ENCODE measurements around the gene SNTG2.

SNTG2 gene

GRCh38 chr2:1238598-1239138, 288.0 kb downstream of the SNTG2 start:
- Histone ChIP-seq H3K36me3 (ENCODE audit: control insufficient read depth, low read length) (no peaks in the 10 kb centered on the region), H4K20me1 (ENCODE audit: control insufficient read depth, insufficient read depth, low read depth, low read length) (no peaks in the 10 kb centered on the region), H3K4me1 (ENCODE audit: control insufficient read depth, low read length) (no peaks in the 10 kb centered on the region), H3K79me2 (ENCODE audit: control insufficient read depth, low read length) (no peaks in the 10 kb centered on the region), H3K27ac (ENCODE audit: low read depth, low read length) (no peak overlapping the region), H3K27me3 (ENCODE audit: control insufficient read depth, low read length) (no peaks in the 10 kb centered on the region), H3F3A (ENCODE audit: control insufficient read depth, insufficient read depth) (no peaks in the 10 kb centered on the region), H3K9me3 (ENCODE audit: control insufficient read depth, insufficient read depth, low read length) (peaks cover 4% of the 10 kb centered on the region; the same call in 1 of the 2 replicates), H3K4me3 (ENCODE audit: low read length) (no peak overlapping the region), H3K9me2 (replicated peaks; ENCODE audit: control insufficient read depth, low read length) (no peaks in the 10 kb centered on the region), H3K4me2 (ENCODE audit: low read length) (no peak overlapping the region)
- TF ChIP-seq EZH2phosphoT487 (IDR thresholded peaks at IDR 0.05; ENCODE audit: borderline replicate concordance, low read length) (no peak), CTCF (IDR thresholded peaks at IDR 0.05; ENCODE audit: low read depth, low read length, poor library complexity, severe bottlenecking) (no peak)

GRCh38 chr2:1245193-1245592, 294.5 kb downstream of the SNTG2 start:
- Histone ChIP-seq H3K27me3 (ENCODE audit: control insufficient read depth, low read length) (no peaks in the 10 kb centered on the region), H4K20me1 (ENCODE audit: control insufficient read depth, insufficient read depth, low read depth, low read length) (no peaks in the 10 kb centered on the region), H3K4me2 (ENCODE audit: low read length) (no peak overlapping the region), H3K27ac (ENCODE audit: low read depth, low read length) (no peak overlapping the region), H3K9me2 (replicated peaks; ENCODE audit: control insufficient read depth, low read length) (no peaks in the 10 kb centered on the region), H3K9me3 (ENCODE audit: control insufficient read depth, insufficient read depth, low read length) (no peaks in the 10 kb centered on the region), H3K4me3 (ENCODE audit: low read length) (no peak overlapping the region), H3K4me1 (ENCODE audit: control insufficient read depth, low read length) (no peaks in the 10 kb centered on the region), H3K79me2 (ENCODE audit: control insufficient read depth, low read length) (no peaks in the 10 kb centered on the region), H3F3A (ENCODE audit: control insufficient read depth, insufficient read depth) (no peaks in the 10 kb centered on the region), H3K36me3 (ENCODE audit: control insufficient read depth, low read length) (no peaks in the 10 kb centered on the region)
- no peak for TF ChIP-seq EZH2phosphoT487 (IDR thresholded peaks at IDR 0.05; ENCODE audit: borderline replicate concordance, low read length)
- TF ChIP-seq CTCF (IDR thresholded peaks at IDR 0.05; ENCODE audit: low read depth, low read length, poor library complexity, severe bottlenecking) = no peak

GRCh38 chr2:1246239-1246638, 295.6 kb downstream of the SNTG2 start:
- Histone ChIP-seq H3K9me2 (replicated peaks; ENCODE audit: control insufficient read depth, low read length) (no peaks in the 10 kb centered on the region), H3K4me1 (ENCODE audit: control insufficient read depth, low read length) (no peaks in the 10 kb centered on the region), H3F3A (ENCODE audit: control insufficient read depth, insufficient read depth) (no peaks in the 10 kb centered on the region), H3K36me3 (ENCODE audit: control insufficient read depth, low read length) (no peaks in the 10 kb centered on the region), H3K4me3 (ENCODE audit: low read length) (no peak overlapping the region), H3K9me3 (ENCODE audit: control insufficient read depth, insufficient read depth, low read length) (no peaks in the 10 kb centered on the region), H3K27ac (ENCODE audit: low read depth, low read length) (no peak overlapping the region), H3K27me3 (ENCODE audit: control insufficient read depth, low read length) (no peaks in the 10 kb centered on the region), H4K20me1 (ENCODE audit: control insufficient read depth, insufficient read depth, low read depth, low read length) (no peaks in the 10 kb centered on the region), H3K4me2 (ENCODE audit: low read length) (no peak overlapping the region), H3K79me2 (ENCODE audit: control insufficient read depth, low read length) (no peaks in the 10 kb centered on the region)
- TF ChIP-seq EZH2phosphoT487 (IDR thresholded peaks at IDR 0.05; ENCODE audit: borderline replicate concordance, low read length) = no peak

- Histone ChIP-seq H3K4me2 (ENCODE audit: low read length) (no peak overlapping the region), H3K79me2 (ENCODE audit: control insufficient read depth, low read length) (no peaks in the 10 kb centered on the region), H3K4me1 (ENCODE audit: control insufficient read depth, low read length) (no peaks in the 10 kb centered on the region), H3F3A (ENCODE audit: control insufficient read depth, insufficient read depth) (no peaks in the 10 kb centered on the region), H4K20me1 (ENCODE audit: control insufficient read depth, insufficient read depth, low read depth, low read length) (no peaks in the 10 kb centered on the region), H3K9me3 (ENCODE audit: control insufficient read depth, insufficient read depth, low read length) (no peaks in the 10 kb centered on the region), H3K27me3 (ENCODE audit: control insufficient read depth, low read length) (no peaks in the 10 kb centered on the region), H3K27ac (ENCODE audit: low read depth, low read length) (no peak overlapping the region), H3K9me2 (replicated peaks; ENCODE audit: control insufficient read depth, low read length) (no peaks in the 10 kb centered on the region), H3K4me3 (ENCODE audit: low read length) (no peak overlapping the region), H3K36me3 (ENCODE audit: control insufficient read depth, low read length) (no peaks in the 10 kb centered on the region)
- TF ChIP-seq EZH2phosphoT487 (IDR thresholded peaks at IDR 0.05; ENCODE audit: borderline replicate concordance, low read length) (no peak), CTCF (IDR thresholded peaks at IDR 0.05; ENCODE audit: low read depth, low read length, poor library complexity, severe bottlenecking) (no peak)
These were observed 296.3 kb downstream of the SNTG2 start for GRCh38 chr2:1246991-1247390.

Data from DOHH2 (cell line).